ENCODE measurements around the gene ANKS1B.

- TF ChIP-seq NR2C2 (CRISPR knock-in tag; IDR thresholded peaks at IDR 0.05): no peak
- TF ChIP-seq, protein P1, sequence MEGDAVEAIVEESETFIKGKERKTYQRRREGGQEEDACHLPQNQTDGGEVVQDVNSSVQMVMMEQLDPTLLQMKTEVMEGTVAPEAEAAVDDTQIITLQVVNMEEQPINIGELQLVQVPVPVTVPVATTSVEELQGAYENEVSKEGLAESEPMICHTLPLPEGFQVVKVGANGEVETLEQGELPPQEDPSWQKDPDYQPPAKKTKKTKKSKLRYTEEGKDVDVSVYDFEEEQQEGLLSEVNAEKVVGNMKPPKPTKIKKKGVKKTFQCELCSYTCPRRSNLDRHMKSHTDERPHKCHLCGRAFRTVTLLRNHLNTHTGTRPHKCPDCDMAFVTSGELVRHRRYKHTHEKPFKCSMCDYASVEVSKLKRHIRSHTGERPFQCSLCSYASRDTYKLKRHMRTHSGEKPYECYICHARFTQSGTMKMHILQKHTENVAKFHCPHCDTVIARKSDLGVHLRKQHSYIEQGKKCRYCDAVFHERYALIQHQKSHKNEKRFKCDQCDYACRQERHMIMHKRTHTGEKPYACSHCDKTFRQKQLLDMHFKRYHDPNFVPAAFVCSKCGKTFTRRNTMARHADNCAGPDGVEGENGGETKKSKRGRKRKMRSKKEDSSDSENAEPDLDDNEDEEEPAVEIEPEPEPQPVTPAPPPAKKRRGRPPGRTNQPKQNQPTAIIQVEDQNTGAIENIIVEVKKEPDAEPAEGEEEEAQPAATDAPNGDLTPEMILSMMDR (IDR thresholded peaks at IDR 0.05): no peak
- TF ChIP-seq IRF2 (CRISPR knock-in tag; IDR thresholded peaks at IDR 0.05; ENCODE audit: borderline replicate concordance, low read depth): no peak
- TF ChIP-seq E2F4 (CRISPR knock-in tag; IDR thresholded peaks at IDR 0.05; ENCODE audit: borderline replicate concordance, low read depth): no peak
- no peak for TF ChIP-seq FOXP1 (CRISPR knock-in tag; IDR thresholded peaks at IDR 0.05; ENCODE audit: borderline replicate concordance)
- TF ChIP-seq, protein P2, sequence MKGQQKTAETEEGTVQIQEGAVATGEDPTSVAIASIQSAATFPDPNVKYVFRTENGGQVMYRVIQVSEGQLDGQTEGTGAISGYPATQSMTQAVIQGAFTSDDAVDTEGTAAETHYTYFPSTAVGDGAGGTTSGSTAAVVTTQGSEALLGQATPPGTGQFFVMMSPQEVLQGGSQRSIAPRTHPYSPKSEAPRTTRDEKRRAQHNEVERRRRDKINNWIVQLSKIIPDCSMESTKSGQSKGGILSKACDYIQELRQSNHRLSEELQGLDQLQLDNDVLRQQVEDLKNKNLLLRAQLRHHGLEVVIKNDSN (CRISPR knock-in tag; IDR thresholded peaks at IDR 0.05): no peak
- TF ChIP-seq CBFB (CRISPR knock-in tag; IDR thresholded peaks at IDR 0.05; ENCODE audit: low read depth): no peak
- TF ChIP-seq ETV6 (CRISPR knock-in tag; IDR thresholded peaks at IDR 0.05): no peak
- TF ChIP-seq MAX (CRISPR knock-in tag; IDR thresholded peaks at IDR 0.05): no peak
- TF ChIP-seq JUN (CRISPR knock-in tag; IDR thresholded peaks at IDR 0.05): no peak
- no peak for TF ChIP-seq ZMAT4 (CRISPR knock-in tag; IDR thresholded peaks at IDR 0.05)
- TF ChIP-seq E2F5 (CRISPR knock-in tag; IDR thresholded peaks at IDR 0.05): no peak
- TF ChIP-seq, protein P3, sequence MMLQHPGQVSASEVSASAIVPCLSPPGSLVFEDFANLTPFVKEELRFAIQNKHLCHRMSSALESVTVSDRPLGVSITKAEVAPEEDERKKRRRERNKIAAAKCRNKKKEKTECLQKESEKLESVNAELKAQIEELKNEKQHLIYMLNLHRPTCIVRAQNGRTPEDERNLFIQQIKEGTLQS (CRISPR knock-in tag; conservative IDR thresholded peaks at IDR 0.05): no peak
Measured at GRCh38 chr12:99948370-99948769, 36.4 kb downstream of the ANKS1B start.
